Activated naive CD4-positive, alpha-beta T cell treated with anti-CD3 and anti-CD28 coated beads, Interleukin-2, amount 10 ng/mL, durations not matched to agents 7 days and 5 days (primary cell): ENCODE measurements around the gene NUP210.

ENCODE experiments used
- CTCF ChIA-PET: fragments of 350-600 bp; sonication (Branson Sonifier 250); formaldehyde crosslinking; loops from one replicate; lab custom pipeline; 2021; ENCODE audit warnings: antibody characterized with exemption; lab: Charles Lee
- DNase-seq: peaks from one replicate; pipeline ENCODE4 v3.0.0-alpha.2; 2020
- H3K27ac Mint-ChIP-seq: one replicate; pipeline ENCODE4 v1.8.0; 2021; ENCODE audit warnings: mild to moderate bottlenecking, moderate library complexity, mixed read lengths
- H3K27me3 Mint-ChIP-seq: one replicate; pipeline ENCODE4 v1.8.0; 2021; ENCODE audit warnings: mild to moderate bottlenecking, mixed read lengths
- H3K36me3 Mint-ChIP-seq: one replicate; pipeline ENCODE4 v1.8.0; 2021; ENCODE audit warnings: mixed read lengths
- H3K4me1 Mint-ChIP-seq: one replicate; pipeline ENCODE4 v1.8.0; 2021; ENCODE audit warnings: mixed read lengths
- H3K4me3 Mint-ChIP-seq: one replicate; pipeline ENCODE4 v1.8.0; 2021; ENCODE audit warnings: mild to moderate bottlenecking, moderate library complexity, mixed read lengths
- H3K9me3 Mint-ChIP-seq: one replicate; pipeline ENCODE4 v1.8.0; 2021; ENCODE audit warnings: mixed read lengths

The NUP210 gene

DNA sequence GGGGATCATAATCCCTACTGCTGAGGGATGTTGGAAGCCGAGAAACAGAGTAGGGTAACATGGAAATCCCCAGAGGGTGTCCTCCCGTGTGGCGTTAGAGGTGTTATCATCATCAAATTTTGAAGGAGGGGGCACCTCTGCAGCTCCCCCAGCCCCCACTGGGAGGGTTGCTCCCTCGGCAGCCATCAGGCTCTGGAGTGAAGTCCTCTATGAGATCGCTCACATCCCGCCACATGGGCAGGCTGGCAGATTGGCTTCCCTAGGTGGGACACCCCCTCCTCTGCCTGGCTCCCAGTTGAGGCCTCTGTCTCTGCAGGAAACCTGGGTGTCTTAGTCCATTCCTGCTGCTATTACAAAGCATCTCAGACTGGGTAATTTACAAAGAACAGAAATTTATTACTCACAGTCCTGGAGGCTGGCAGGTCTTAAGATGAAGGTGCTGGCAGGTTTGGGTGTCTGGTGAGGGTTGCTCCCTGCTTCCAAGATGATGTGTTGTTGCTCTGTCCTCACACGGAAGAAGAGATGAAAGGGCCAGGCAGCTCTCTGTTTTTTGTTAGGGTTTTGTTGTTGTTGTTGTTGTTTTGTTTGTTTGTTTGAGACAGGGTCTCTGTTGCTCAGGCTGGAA is 120.5 kb downstream of the NUP210 start:
- Mint-ChIP-seq H3K27me3 (peaks cover 76% of the 10 kb centered on the region), H3K4me3 (no peak overlapping the region), H3K36me3 (no peaks in the 10 kb centered on the region), H3K9me3 (no peaks in the 10 kb centered on the region), H3K27ac (no peak overlapping the region), H3K4me1 (peaks cover 9% of the 10 kb centered on the region)
- no peak for DNase-seq
- CTCF ChIA-PET, result no interaction called here

DNA sequence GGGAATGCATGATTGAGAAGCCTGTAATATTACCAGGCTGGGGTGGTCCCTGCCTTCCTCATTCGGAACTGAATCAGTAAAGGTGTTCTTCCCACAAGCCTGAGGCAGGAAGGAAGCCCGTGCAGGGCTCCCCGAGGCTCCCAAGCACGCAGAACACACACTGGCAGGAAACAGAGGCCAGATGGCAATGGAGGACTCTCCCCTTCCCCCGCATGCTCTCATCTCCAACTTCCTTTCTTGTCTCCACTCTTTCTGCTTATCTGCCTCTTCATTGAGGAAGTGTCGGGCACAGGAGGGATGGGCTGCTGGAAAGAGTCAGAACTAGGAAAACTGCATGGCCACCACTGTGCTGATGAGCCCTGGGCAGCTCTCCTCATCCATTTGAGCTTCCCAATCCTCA is 123.5 kb downstream of the NUP210 start:
- CTCF ChIA-PET, result interaction anchor here (1.5 kb wide), 1 partner anchor 165 kb away, joined by 3 read pairs; no protein-coding TSS in a partner anchor
- H3K4me1 Mint-ChIP-seq, result peaks cover 9% of the 10 kb centered on the region
- peaks cover 87% of the 10 kb centered on the region for H3K27me3 Mint-ChIP-seq
- no peaks in the 10 kb centered on the region for H3K9me3 Mint-ChIP-seq
- H3K4me3 Mint-ChIP-seq, result no peak overlapping the region
- H3K36me3 Mint-ChIP-seq, result no peaks in the 10 kb centered on the region
- H3K27ac Mint-ChIP-seq, result no peak overlapping the region
- no peak for DNase-seq

DNA sequence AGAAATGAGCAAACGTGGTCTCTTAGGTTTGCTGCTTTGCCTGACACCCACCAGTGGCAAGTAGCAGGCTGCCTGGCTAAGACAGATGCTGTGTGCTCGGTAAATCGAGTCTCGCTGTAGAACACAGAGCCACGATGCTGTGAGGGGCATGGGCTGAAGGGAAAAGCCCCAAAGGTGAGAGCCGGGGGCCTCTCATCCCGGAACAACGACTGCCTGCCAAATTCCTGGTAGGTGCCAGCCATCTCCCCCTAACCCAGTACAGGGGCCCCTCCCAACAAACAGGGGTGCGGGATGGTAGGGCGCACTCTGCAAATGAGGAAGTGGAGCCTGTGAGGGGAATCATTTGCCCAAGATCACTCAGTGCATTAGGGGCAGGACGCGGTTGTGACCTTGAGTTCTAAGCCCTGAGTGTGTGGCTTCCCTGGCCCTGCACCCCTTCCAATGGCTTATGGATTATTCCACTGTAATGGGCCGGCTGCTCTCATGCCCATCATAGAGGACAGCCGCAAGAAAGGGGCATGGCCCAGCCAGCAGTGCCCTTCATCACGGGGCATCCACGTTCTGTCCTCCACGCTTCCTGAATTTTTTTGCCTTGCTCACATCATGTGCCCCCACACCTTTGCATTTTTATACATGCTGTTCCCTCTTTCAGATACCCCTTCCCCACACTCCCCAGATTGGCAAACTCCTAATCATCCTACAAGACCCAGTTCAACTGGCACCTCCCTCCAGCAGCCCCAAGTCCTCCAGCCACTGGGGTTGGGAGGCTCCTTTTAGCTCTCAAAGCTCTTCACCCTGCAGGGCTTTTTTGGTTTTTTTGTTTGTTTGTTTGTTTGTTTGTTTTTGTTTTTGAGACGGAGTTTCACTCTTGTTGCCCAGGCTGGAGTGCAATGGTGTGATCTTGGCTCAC is 125.4 kb downstream of the NUP210 start:
- Mint-ChIP-seq H3K36me3 (no peaks in the 10 kb centered on the region), H3K27me3 (peaks cover 77% of the 10 kb centered on the region), H3K27ac (no peak overlapping the region), H3K4me3 (no peak overlapping the region), H3K9me3 (no peaks in the 10 kb centered on the region), H3K4me1 (peaks cover 9% of the 10 kb centered on the region)
- no peak for DNase-seq
- CTCF ChIA-PET, result no interaction called here

GRCh38 chr3:13292375-13292774 is 127.7 kb downstream of the NUP210 start:
- no peak for DNase-seq
- Mint-ChIP-seq H3K9me3 (no peaks in the 10 kb centered on the region), H3K36me3 (no peaks in the 10 kb centered on the region), H3K27me3 (peaks cover 66% of the 10 kb centered on the region), H3K4me3 (no peak overlapping the region), H3K27ac (no peak overlapping the region), H3K4me1 (peaks cover 9% of the 10 kb centered on the region)
- CTCF ChIA-PET, result no interaction called here

- no peak for DNase-seq
- H3K9me3 Mint-ChIP-seq, result peaks cover 4% of the 10 kb centered on the region
- peaks cover 64% of the 10 kb centered on the region for H3K27me3 Mint-ChIP-seq
- no peak overlapping the region for H3K4me3 Mint-ChIP-seq
- H3K36me3 Mint-ChIP-seq, result no peaks in the 10 kb centered on the region
- CTCF ChIA-PET, result interaction anchor here (0.8 to 0.9 kb wide), 2 partner anchors 123 to 199 kb away, joined by 3 read pairs; no protein-coding TSS in a partner anchor
- no peaks in the 10 kb centered on the region for H3K4me1 Mint-ChIP-seq
- no peak overlapping the region for H3K27ac Mint-ChIP-seq
These were observed 129.2 kb downstream of the NUP210 start for GRCh38 chr3:13290941-13291340.

DNA sequence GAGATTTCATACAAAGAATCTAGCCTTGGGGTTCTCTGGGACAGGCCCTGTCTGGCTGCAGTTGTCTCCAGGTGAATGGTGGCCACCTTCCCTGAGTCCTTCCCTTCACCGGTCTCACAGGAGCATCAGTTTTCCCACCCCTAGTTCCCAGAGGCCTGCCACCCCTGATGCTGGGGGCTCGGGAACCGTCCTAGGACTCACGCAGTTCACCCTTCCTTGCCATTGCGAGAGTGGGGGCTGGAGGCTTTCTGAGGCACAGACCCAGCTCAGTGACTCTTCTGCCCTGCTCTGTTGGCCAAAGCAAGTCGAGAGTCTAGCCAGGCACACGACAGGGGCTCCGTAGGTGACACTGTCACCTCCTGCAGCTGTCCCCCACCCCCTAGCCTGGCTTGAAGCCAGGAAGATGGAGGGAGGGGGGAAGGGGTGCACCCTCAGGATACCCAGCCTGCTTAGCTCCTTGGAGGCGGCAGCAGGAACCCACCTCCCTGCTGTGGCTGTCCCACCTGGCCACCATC is 130.3 kb downstream of the NUP210 start:
- CTCF ChIA-PET, result interaction anchor here (0.8 kb wide), 1 partner anchor 122 kb away, joined by 3 read pairs; no protein-coding TSS in a partner anchor
- no peak for DNase-seq
- no peaks in the 10 kb centered on the region for H3K36me3 Mint-ChIP-seq
- H3K27ac Mint-ChIP-seq, result no peak overlapping the region
- no peak overlapping the region for H3K4me3 Mint-ChIP-seq
- no peaks in the 10 kb centered on the region for H3K4me1 Mint-ChIP-seq
- peaks cover 4% of the 10 kb centered on the region for H3K9me3 Mint-ChIP-seq
- peaks cover 65% of the 10 kb centered on the region for H3K27me3 Mint-ChIP-seq

DNA sequence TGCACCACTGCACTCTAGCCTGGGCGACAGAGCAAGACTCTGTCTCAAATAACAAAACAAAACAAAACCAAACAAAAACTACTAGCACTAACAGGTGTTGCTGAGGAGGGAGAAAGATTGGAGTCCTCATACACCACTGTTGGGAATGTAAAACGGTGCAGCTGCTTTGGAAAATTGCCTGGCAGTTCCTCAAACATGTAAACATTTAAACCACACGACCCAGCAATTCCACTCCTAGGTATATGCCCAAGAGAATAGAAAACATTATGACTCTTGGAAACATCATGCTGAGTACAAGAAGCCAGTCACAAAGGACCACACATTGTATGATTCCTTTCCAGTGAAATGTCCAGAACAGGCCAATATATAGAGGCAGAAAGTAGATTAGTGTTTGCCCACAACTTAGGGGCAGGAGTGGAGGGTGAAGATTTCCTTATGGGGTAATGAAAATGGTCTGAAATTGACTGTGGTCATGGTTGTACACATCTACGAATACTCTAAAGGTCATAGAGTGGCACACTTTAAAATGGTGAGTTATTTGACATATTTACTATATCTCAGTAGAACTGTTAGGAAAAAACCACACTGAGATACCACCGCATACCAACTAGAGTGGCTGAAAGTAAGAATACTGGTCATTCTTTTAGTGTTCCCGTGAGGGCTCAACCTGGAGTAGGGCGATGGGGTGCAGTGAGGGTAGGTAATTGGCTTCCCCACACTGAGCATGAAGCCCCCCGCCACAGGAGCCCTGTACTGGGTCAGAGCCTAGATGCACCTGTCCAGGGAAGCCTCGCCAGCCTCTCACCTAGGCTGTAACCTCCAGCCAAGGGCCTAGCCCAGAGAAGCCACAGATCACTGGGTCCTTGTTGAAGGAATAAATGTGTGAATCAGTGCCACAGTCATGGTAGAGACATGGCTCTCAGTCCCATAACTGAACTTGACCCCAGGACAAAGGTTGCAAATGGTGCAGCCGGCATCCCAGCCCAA is 131.1 kb downstream of the NUP210 start:
- H3K4me1 Mint-ChIP-seq, result peaks cover under 1% of the 10 kb centered on the region
- H3K36me3 Mint-ChIP-seq, result peaks cover 4% of the 10 kb centered on the region
- DNase-seq, result no peak
- peaks cover 11% of the 10 kb centered on the region for H3K9me3 Mint-ChIP-seq
- H3K4me3 Mint-ChIP-seq, result no peak overlapping the region
- CTCF ChIA-PET, result no interaction called here
- peaks cover 65% of the 10 kb centered on the region for H3K27me3 Mint-ChIP-seq
- H3K27ac Mint-ChIP-seq, result no peak overlapping the region

DNA sequence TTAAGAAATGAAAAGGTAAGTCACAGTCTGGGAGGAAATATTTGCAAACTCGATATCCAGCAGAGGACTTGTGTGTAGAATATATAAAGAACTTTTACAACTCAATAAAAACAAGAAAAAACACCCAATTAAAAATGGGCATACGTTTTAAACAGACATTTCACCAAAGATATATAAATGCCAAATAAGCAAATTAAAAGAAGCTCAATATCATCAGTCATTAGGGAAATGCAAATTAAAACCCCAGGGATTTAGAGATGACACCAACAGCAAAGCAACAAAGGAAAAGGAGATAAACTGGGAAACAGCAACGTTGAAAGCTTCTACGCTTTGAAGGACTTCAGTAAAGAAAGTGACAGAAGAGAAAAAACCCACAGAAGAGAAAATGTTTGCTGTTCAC is 132.3 kb downstream of the NUP210 start:
- peaks cover 64% of the 10 kb centered on the region for H3K27me3 Mint-ChIP-seq
- no peak overlapping the region for H3K27ac Mint-ChIP-seq
- DNase-seq, result no peak
- H3K9me3 Mint-ChIP-seq, result peaks cover 17% of the 10 kb centered on the region
- CTCF ChIA-PET, result interaction anchor here (1.1 kb wide), 1 partner anchor 173 kb away, joined by 3 read pairs; no protein-coding TSS in a partner anchor
- peaks cover 10% of the 10 kb centered on the region for H3K36me3 Mint-ChIP-seq
- peaks cover 5% of the 10 kb centered on the region for H3K4me1 Mint-ChIP-seq
- H3K4me3 Mint-ChIP-seq, result no peak overlapping the region

DNA sequence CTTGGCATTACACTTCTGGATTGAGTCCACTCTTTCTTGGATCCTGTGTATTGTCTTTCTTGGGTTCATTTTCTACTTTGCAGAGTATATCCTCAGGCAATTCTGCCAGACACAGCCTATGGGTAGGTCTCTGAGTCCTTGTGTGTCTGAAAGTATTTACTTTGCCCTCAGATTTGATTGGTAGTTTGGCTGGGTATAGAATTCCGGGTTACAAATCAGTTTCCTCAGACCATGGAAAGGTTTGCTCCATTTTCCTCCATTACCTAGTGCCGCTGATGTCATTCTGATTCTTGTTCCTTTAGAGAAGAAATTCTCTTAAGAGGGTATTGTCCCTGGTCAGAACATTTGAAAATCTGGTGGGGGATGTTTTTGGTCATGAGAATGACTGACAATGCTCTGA is 133.2 kb downstream of the NUP210 start:
- H3K27ac Mint-ChIP-seq, result no peak overlapping the region
- peaks cover 64% of the 10 kb centered on the region for H3K27me3 Mint-ChIP-seq
- CTCF ChIA-PET, result interaction anchor here (1.1 kb wide), 1 partner anchor 174 kb away, joined by 3 read pairs; no protein-coding TSS in a partner anchor
- peaks cover 10% of the 10 kb centered on the region for H3K36me3 Mint-ChIP-seq
- H3K4me1 Mint-ChIP-seq, result peaks cover 5% of the 10 kb centered on the region
- no peak overlapping the region for H3K4me3 Mint-ChIP-seq
- no peak for DNase-seq
- H3K9me3 Mint-ChIP-seq, result peaks cover 17% of the 10 kb centered on the region

GRCh38 chr3:13285007-13285567 is 135.0 kb downstream of the NUP210 start:
- Mint-ChIP-seq H3K27ac (no peak overlapping the region), H3K4me3 (no peak overlapping the region), H3K9me3 (peaks cover 17% of the 10 kb centered on the region), H3K4me1 (peaks cover 11% of the 10 kb centered on the region), H3K27me3 (peaks cover 79% of the 10 kb centered on the region), H3K36me3 (peaks cover 10% of the 10 kb centered on the region)
- DNase-seq, result no peak
- CTCF ChIA-PET, result interaction anchor here (1.6 kb wide), 1 partner anchor 56 kb away, joined by 5 read pairs; no protein-coding TSS in a partner anchor

DNA sequence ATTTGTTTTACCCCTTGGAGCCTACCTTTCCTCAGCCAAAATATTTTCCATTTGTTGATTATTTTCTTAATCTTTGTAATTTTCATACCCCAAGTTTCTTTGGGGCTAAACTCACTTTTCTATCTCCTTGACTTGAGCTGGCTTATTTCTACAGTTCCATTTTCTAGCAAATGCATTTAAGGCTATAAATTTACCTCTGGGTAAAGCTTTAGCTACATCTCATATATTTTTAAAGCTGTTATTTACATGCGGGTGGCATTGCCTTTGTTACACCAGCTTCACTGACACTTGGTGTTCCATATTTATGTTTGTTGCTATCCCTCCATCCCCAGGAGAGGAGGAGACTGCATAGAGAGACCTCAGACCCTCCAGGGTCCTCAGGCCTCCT is 136.3 kb downstream of the NUP210 start:
- Mint-ChIP-seq H3K4me3 (peak overlapping the region; percentile 13), H3K9me3 (peaks cover 17% of the 10 kb centered on the region), H3K4me1 (peaks cover 11% of the 10 kb centered on the region), H3K27me3 (peaks cover 82% of the 10 kb centered on the region), H3K27ac (no peak overlapping the region), H3K36me3 (peaks cover 10% of the 10 kb centered on the region)
- no peak for DNase-seq
- CTCF ChIA-PET, result interaction anchor here (0.6 to 1.7 kb wide), 3 partner anchors 55 to 192 kb away, joined by 3 to 6 read pairs (median 5); no protein-coding TSS in a partner anchor

- DNase-seq, result peak; percentile 30
- Mint-ChIP-seq H3K27me3 (peaks cover 88% of the 10 kb centered on the region), H3K4me3 (peak overlapping the region; percentile 65), H3K36me3 (peaks cover 10% of the 10 kb centered on the region), H3K27ac (no peak overlapping the region), H3K4me1 (peaks cover 11% of the 10 kb centered on the region), H3K9me3 (peaks cover 17% of the 10 kb centered on the region)
- CTCF ChIA-PET, result interaction anchor here (0.6 to 1.7 kb wide), 4 partner anchors 49 to 191 kb away, joined by 3 to 6 read pairs (median 4); no protein-coding TSS in a partner anchor
These were observed 136.9 kb downstream of the NUP210 start for GRCh38 chr3:13282986-13283876.
